Measurements from ENCODE around the gene CDH13.

The CDH13 gene

DNA sequence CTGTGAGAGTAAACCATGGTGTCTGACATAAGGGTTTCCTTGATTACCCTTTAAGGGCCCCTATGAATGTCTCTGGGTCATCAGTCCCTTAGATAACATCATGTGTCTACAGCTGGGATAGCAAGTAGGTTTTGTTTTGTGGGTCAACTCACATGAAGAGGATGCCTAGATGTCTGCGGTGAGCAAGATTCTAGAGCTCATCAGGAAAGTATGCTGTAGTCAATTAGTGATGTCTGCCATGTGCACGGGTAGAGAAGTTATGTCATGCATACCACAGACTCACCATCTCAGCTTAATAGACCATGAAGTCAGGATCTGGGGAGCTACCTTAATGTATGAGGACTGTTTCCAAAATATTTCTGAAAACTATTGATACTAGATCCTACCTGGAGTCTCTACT lies 57.5 kb downstream of the CDH13 start:
- peaks cover 9% of the 10 kb centered on the region for H3K27me3 Mint-ChIP-seq (ENCODE audit: low read depth, poor library complexity)
- H3K4me1 Mint-ChIP-seq: peaks cover 29% of the 10 kb centered on the region
- DNase-seq: no peak
- H3K9me3 Mint-ChIP-seq: no peaks in the 10 kb centered on the region
- TF ChIP-seq, protein P1, sequence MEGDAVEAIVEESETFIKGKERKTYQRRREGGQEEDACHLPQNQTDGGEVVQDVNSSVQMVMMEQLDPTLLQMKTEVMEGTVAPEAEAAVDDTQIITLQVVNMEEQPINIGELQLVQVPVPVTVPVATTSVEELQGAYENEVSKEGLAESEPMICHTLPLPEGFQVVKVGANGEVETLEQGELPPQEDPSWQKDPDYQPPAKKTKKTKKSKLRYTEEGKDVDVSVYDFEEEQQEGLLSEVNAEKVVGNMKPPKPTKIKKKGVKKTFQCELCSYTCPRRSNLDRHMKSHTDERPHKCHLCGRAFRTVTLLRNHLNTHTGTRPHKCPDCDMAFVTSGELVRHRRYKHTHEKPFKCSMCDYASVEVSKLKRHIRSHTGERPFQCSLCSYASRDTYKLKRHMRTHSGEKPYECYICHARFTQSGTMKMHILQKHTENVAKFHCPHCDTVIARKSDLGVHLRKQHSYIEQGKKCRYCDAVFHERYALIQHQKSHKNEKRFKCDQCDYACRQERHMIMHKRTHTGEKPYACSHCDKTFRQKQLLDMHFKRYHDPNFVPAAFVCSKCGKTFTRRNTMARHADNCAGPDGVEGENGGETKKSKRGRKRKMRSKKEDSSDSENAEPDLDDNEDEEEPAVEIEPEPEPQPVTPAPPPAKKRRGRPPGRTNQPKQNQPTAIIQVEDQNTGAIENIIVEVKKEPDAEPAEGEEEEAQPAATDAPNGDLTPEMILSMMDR (IDR thresholded peaks at IDR 0.05): no peak
- H3K27ac Mint-ChIP-seq: no peak overlapping the region
- H3K36me3 Mint-ChIP-seq (ENCODE audit: low read depth): no peaks in the 10 kb centered on the region
- no peak overlapping the region for H3K4me3 Mint-ChIP-seq

DNA sequence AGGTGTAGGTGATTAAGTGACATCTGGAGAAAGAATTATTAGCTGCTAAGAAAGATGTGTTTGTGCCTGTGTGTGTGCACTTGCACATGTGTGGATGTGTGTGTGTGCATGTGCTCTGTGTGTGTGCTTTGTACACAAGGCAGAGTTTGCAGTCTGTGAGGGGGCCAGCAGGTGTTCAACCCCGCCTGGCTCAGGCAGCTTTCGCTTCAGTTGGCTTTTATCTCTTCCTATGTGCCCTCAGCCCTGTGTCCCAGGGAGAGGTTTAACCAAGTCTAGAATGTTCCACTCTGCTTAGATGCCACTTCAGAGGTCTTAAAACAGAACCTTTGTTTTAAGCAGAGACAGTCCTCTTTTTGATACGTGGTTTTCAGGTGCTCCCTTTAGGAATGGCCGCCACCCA lies 58.8 kb downstream of the CDH13 start:
- no peak overlapping the region for H3K4me3 Mint-ChIP-seq
- peaks cover 9% of the 10 kb centered on the region for H3K27me3 Mint-ChIP-seq (ENCODE audit: low read depth, poor library complexity)
- no peak for DNase-seq
- H3K27ac Mint-ChIP-seq: no peak overlapping the region
- TF ChIP-seq, protein P1 (IDR thresholded peaks at IDR 0.05): no peak
- no peaks in the 10 kb centered on the region for H3K9me3 Mint-ChIP-seq
- H3K4me1 Mint-ChIP-seq: peaks cover 29% of the 10 kb centered on the region
- no peaks in the 10 kb centered on the region for H3K36me3 Mint-ChIP-seq (ENCODE audit: low read depth)

DNA sequence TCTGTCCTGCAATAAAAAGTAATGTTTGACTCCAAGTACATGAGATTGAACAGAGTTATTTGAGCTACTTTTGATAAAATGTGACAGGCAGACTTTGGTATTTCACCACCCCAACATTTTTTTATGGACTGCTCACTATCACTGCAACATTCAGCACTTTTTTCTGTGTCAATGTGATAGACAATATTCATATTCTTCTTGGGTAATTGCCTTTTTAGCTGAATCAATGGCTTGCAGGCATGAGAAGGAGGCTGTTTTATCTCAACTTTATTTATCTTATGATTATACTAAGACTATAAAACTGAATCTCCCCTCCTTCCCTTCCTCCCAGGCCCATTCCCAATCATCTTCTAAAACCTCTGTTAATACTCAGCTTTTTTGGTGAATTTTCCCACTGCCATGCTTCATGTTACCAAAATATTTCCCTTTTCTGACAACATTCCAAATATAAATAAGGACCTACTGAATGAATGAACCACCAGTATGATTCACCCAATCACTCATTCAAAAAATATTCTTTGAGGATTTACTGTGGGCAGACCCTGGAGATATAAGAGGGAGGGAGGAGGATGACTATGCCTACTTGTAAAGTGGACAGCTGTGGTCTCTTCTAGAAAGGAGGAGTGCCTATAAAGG lies 67.6 kb downstream of the CDH13 start:
- H3K4me1 Mint-ChIP-seq: peaks cover 3% of the 10 kb centered on the region
- DNase-seq: no peak
- no peaks in the 10 kb centered on the region for H3K9me3 Mint-ChIP-seq
- TF ChIP-seq, protein P1 (IDR thresholded peaks at IDR 0.05): no peak
- peaks cover 9% of the 10 kb centered on the region for H3K27me3 Mint-ChIP-seq (ENCODE audit: low read depth, poor library complexity)
- no peak overlapping the region for H3K27ac Mint-ChIP-seq
- no peak overlapping the region for H3K4me3 Mint-ChIP-seq
- no peaks in the 10 kb centered on the region for H3K36me3 Mint-ChIP-seq (ENCODE audit: low read depth)

DNA sequence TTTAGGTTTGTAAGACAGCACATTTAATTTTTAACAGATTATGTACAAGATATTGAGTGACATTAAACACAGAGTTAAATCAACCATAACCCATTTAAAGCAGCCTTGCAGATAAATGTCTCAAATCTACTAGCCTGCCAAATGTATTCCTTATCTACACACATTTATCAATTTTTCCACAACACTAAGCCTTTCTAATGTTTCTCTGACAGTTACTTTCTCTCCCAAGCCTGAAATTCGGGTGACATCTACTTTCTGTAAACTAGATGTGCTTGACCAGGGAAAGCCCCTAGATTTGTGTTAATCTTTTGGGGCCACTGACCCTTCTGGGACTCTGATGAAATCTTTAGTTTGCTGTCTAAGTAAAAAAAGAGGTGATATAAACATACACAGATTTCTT lies 69.0 kb downstream of the CDH13 start:
- H3K9me3 Mint-ChIP-seq: no peaks in the 10 kb centered on the region
- H3K4me1 Mint-ChIP-seq: peaks cover 6% of the 10 kb centered on the region
- TF ChIP-seq, protein P1 (IDR thresholded peaks at IDR 0.05): no peak
- peaks cover 9% of the 10 kb centered on the region for H3K27me3 Mint-ChIP-seq (ENCODE audit: low read depth, poor library complexity)
- no peaks in the 10 kb centered on the region for H3K36me3 Mint-ChIP-seq (ENCODE audit: low read depth)
- no peak overlapping the region for H3K27ac Mint-ChIP-seq
- no peak for DNase-seq
- H3K4me3 Mint-ChIP-seq: no peak overlapping the region

DNA sequence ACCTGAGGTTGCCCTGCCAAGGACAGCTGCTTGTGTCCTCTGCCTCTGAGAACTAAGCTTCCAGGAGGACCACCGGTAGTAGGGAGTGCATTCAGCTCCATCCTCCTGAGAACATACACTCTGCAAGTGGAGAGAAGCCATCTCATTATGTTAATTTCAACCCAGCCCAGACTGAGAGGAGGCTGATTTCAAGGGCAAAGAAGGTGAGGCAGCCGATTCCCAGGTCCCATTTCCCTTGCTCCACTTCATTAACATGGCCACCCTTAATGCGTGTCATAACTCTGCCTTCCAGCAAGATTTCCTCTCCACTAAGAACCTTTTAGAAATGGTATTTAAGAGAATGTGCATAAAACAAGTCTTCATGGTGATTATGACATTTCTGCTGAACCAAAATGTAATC lies 72.5 kb downstream of the CDH13 start:
- TF ChIP-seq, protein P1 (IDR thresholded peaks at IDR 0.05): no peak
- Mint-ChIP-seq H3K4me3 (no peak overlapping the region), H3K27me3 (ENCODE audit: low read depth, poor library complexity) (no peaks in the 10 kb centered on the region), H3K36me3 (ENCODE audit: low read depth) (no peaks in the 10 kb centered on the region), H3K9me3 (no peaks in the 10 kb centered on the region), H3K27ac (no peak overlapping the region), H3K4me1 (peaks cover 26% of the 10 kb centered on the region)
- DNase-seq: no peak

Measured in nephron progenitor cell (in vitro differentiated cells).